ENCODE measurements around the gene PRKAG2. TPM values are rescaled to one million over a fixed set of nuclear protein-coding genes. Genes with fewer than 3 reads are reported as not detected.
A peak's percentile ranks its signal among the peaks of the same experiment; 100 is the strongest.

Gene PRKAG2
- total RNA-seq, 1 donor from 2014 or later = 17.9 TPM

- Mint-ChIP-seq H3K4me3 (peak overlapping the region; percentile 69), H3K27me3 (no peaks in the 10 kb centered on the region), H3K27ac (peak overlapping the region; percentile 29)
Measured at GRCh38 chr7:151628846-151629604, 247.9 kb downstream of the PRKAG2 start.

GRCh38 chr7:151626422-151627115, 250.3 kb downstream of the PRKAG2 start:
- no peaks in the 10 kb centered on the region for H3K36me3 Mint-ChIP-seq
- peaks cover 14% of the 10 kb centered on the region for H3K4me1 Mint-ChIP-seq (ENCODE audit: unreplicated experiment)

More at GRCh38 chr7:151628846-151629604, 247.9 kb downstream of the PRKAG2 start:
- Mint-ChIP-seq H3K36me3 (peaks cover 4% of the 10 kb centered on the region), H3K9me3 (no peaks in the 10 kb centered on the region), H3K4me1 (ENCODE audit: unreplicated experiment) (peaks cover 14% of the 10 kb centered on the region)
- DNase-seq (ENCODE audit: extremely low spot score, unreplicated experiment) = no peak
- no peak for TF ChIP-seq CTCF (conservative IDR thresholded peaks at IDR 0.05)

GRCh38 chr7:151625606-151626005, 251.3 kb downstream of the PRKAG2 start:
- H3K4me1 Mint-ChIP-seq (ENCODE audit: unreplicated experiment) = peaks cover 14% of the 10 kb centered on the region

More at GRCh38 chr7:151626422-151627115, 250.3 kb downstream of the PRKAG2 start:
- Mint-ChIP-seq H3K4me3 (no peak overlapping the region), H3K9me3 (no peaks in the 10 kb centered on the region), H3K27me3 (no peaks in the 10 kb centered on the region), H3K27ac (no peak overlapping the region)
- DNase-seq (ENCODE audit: extremely low spot score, unreplicated experiment) = no peak
- TF ChIP-seq CTCF (conservative IDR thresholded peaks at IDR 0.05) = peak; percentile 57

GRCh38 chr7:151624246-151624928, 252.5 kb downstream of the PRKAG2 start:
- H3K4me1 Mint-ChIP-seq (ENCODE audit: unreplicated experiment) = peaks cover 14% of the 10 kb centered on the region
- no peaks in the 10 kb centered on the region for H3K9me3 Mint-ChIP-seq

More at GRCh38 chr7:151625606-151626005, 251.3 kb downstream of the PRKAG2 start:
- no peak for TF ChIP-seq CTCF (conservative IDR thresholded peaks at IDR 0.05)
- no peak for DNase-seq (ENCODE audit: extremely low spot score, unreplicated experiment)
- Mint-ChIP-seq H3K36me3 (no peaks in the 10 kb centered on the region), H3K4me3 (no peak overlapping the region), H3K9me3 (no peaks in the 10 kb centered on the region), H3K27ac (no peak overlapping the region), H3K27me3 (no peaks in the 10 kb centered on the region)

More at GRCh38 chr7:151624246-151624928, 252.5 kb downstream of the PRKAG2 start:
- H3K27me3 Mint-ChIP-seq = no peaks in the 10 kb centered on the region
- TF ChIP-seq CTCF (conservative IDR thresholded peaks at IDR 0.05) = no peak
- DNase-seq (ENCODE audit: extremely low spot score, unreplicated experiment) = no peak
- no peak overlapping the region for H3K4me3 Mint-ChIP-seq
- H3K27ac Mint-ChIP-seq = no peak overlapping the region
- no peaks in the 10 kb centered on the region for H3K36me3 Mint-ChIP-seq

Measured in type B pancreatic cell (in vitro differentiated cells).